GM21619 (cell line): ENCODE measurements around the gene MVK.
"Not testable (repeated sequence)": the region's sequence is repeated elsewhere in the genome, so short reads cannot be mapped to it uniquely, and the experiment has no call there.

Source experiments
- ATAC-seq: cut with Tn5 transposase; IDR thresholded peaks from one replicate; pipeline ENCODE4 v1.9.1; 2021; ENCODE audit not compliant: unreplicated experiment

The MVK gene

DNA sequence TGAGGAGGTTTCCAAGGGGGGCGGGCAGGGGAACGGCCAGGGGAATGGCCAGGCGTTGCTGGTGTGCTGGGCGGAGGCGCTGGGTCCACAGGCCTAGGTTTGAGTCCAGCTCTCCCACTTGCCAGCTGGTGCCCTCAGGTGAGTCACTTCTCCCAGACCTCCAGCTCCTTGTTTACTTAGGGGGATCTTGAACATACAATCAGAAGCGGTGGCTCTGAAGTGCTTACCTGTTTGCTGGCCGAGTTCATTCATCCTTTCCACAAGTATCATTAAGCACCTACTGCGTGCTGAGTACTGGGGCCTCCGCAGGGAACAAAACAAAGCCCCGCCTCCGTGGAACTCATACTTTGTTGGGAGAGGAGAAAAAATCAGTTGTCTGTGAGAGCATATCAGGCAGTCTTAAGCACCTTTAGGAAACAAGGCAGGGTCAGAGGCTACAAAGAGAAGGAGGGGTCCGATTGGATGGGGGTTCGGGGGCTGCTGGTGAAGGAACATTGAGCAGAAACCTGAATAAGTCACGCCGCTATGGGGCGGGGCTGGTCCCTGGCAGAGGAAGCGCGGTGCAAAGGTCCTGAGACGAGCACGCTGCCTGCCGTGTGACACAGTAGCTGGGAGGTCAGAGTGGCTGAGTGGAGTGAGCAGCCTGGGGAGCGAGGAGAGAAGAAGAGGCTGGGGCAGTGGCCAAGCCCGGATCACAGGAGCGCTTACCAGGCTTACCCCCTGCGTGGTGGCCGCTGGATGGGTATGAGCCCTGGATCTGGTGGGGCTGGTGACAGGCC lies 15.1 kb downstream of the MVK start:
- no peak for ATAC-seq

DNA sequence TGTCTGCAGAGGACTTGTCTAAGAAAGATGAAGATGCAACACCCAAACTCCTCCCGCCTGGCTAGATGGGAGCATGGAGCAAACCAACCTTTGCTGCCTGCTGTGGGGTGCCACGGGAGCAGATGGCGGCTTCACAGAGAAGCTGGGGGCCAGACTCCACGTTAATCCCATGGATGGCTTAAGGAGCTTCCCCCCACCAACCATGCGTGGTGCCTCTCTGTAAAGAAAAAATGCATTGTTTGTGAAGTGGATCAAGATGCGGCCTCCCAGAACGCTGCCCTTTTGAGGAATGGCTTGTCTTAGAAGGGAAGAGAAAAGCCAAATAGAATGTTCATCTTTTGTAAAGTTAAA lies 15.6 kb downstream of the MVK start:
- no peak for ATAC-seq

- ATAC-seq, result no peak
These were observed 16.2 kb downstream of the MVK start for GRCh38 chr12:109589691-109590245.

DNA sequence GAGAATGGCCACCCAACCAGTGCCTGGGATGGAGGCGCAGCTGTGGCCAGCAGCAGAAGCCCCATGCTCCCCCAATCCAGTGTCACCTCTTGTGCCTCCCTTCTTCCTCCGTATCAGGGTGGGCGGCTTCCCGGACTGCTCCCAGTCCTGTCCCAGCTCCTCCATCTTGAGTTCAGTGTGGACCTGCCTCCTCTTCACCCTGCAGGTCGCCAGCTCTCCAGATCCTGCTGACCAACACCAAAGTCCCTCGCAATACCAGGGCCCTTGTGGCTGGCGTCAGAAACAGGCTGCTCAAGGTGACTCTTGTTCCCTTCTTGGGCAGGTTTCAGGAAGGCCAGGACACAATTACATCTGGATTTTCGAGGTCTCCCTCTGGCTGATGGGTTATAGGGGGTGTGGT lies 17.0 kb downstream of the MVK start:
- ATAC-seq, result no peak

- no peak for ATAC-seq
These were observed 17.4 kb downstream of the MVK start for GRCh38 chr12:109591041-109591440.

GRCh38 chr12:109592195-109592904 lies 18.8 kb downstream of the MVK start:
- no peak for ATAC-seq

DNA sequence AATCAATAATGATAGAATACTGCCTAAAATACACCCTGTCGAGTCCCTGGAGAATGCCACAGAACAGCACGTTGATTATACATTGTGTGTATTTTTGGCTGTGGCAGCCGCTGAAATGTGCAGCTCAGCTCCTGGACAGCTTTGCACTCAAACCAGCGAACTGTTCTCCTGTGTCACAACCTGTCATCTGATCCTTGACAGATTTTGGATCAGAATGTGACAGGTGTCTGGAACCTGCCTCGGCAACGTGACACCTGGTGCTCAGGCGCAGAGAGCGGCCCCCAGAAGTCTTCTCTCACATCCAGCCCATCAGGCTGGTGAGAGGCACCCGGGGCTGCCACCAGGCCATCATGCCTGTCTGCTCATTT lies 19.3 kb downstream of the MVK start:
- ATAC-seq, result no peak

- no peak for ATAC-seq
These were observed 21.1 kb downstream of the MVK start for GRCh38 chr12:109594556-109595317.

- no peak for ATAC-seq
These were observed 21.8 kb downstream of the MVK start for GRCh38 chr12:109595321-109595902.

DNA sequence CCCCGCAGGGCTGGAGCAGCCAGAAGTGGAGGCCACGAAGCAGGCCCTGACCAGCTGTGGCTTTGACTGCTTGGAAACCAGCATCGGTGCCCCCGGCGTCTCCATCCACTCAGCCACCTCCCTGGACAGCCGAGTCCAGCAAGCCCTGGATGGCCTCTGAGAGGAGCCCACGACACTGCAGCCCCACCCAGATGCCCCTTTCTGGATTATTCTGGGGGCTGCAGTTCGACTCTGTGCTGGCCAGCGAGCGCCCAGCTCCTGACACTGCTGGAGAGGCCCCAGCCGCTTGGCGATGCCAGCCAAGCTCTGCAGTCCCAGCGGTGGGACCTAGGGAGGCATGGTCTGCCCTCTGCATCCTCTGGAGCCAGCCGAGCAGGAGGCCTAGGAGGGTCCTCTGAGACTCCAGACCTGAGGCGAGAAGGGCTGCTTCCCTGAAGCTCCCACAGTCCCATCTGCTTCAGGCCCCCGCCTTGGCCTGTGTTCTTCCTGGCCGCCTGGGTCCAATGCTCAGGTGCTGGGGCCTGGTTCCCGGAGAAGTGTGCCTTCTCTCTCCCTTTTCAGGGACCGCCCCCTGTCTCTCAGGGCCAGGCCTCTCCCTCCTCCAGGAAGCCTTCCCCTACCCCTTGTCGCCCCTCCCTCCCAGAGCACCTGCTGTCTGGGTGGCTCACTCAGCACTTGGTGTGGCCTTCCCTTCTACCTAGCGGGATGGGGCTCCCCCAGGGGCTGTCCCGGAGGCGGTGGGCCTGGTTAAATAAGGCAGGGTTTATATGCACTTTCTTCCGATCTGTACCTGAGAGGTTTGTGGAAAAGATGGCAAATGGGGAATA lies 23.0 kb downstream of the MVK start:
- ATAC-seq, result no peak

GRCh38 chr12:109597414-109597794 lies 23.8 kb downstream of the MVK start:
- no peak for ATAC-seq

- ATAC-seq, result no peak
These were observed 24.3 kb downstream of the MVK start for GRCh38 chr12:109597795-109598427.

GRCh38 chr12:109598428-109598854 lies 24.8 kb downstream of the MVK start:
- no peak for ATAC-seq

DNA sequence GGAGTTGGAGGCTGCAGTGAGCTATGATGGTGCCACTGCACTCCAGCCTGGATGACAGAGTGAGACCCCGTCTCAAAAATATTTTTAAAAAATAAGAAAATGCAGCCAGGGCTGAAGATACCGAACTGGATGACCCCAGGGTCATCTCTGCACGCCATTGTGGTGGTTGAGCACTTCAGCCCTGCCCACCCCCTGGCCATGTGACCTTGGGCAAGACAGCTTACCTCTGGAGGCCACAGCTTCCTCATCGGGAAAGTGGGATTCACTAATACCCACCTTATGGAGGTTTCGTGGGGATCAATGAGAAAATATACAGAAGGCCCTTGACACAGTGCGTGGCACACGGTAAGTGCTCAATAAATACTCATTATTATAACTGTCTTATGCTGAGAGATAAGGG lies 25.5 kb downstream of the MVK start:
- ATAC-seq, result no peak

DNA sequence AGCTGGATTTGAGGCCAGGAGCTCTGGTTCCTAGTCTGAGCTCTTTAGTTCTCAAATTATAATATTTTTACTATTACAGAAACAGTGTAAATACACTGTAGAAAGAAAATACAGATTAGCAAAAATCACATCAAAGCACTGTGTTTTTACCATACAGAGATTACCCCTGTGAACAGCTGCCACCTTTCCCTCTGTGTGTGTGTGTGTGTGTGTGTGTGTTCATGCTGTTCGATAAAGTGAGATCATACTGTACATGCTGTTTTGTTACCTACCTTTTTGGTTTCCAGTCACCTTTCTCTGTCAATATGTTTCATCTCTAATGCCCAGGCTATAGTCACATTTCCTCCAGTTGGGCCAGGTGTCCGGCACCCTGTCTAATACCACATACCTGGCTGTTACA lies 26.9 kb downstream of the MVK start:
- no peak for ATAC-seq

GRCh38 chr12:109600995-109601394 lies 27.4 kb downstream of the MVK start:
- no peak for ATAC-seq

GRCh38 chr12:109601557-109601956 lies 28.0 kb downstream of the MVK start:
- no peak for ATAC-seq

DNA sequence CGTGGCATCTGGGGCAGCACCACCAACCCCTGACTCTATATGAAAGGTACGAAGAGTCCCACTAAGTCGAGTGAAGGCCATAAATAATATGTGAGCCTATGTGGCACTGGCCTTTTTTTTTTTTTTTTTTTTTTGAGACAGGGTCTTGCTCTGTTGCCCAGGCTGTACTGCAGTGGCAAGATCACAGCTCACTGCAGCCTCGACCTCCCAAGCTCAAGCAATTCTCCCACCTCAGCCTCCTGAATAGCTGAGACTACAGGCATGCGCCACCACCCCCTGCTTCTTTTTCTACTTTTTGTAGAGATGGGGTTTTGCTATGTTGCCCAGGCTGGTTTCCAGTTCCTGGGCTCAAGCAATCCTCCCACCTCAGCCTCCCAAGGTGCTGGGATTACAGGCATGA lies 28.5 kb downstream of the MVK start:
- ATAC-seq, result not testable (repeated sequence)

- no peak for ATAC-seq
These were observed 30.6 kb downstream of the MVK start for GRCh38 chr12:109604132-109604585.

GRCh38 chr12:109605016-109605415 lies 31.4 kb downstream of the MVK start:
- no peak for ATAC-seq
